IMR-90 (cell line): ENCODE results near the gene REV3L. TPM values are rescaled to one million over a fixed set of nuclear protein-coding genes. Genes with fewer than 3 reads are reported as not detected.

Source experiments
- ATAC-seq: fragments of 200-7000 bp; cut with Tn5 transposase; 2 replicates; pipeline ENCODE4 v1.9.1; 2020; ENCODE audit warnings: low read depth, mild to moderate bottlenecking, moderate library complexity
- BruUV-seq: library from RNA; stranded (reverse); fragments of 400-500 nt; replicated peaks from 2 replicates; lab custom pipeline; 2021; lab: Mats Ljungman, UMichigan
- CTCF ChIA-PET: fragments of 300-600 bp; formaldehyde crosslinking; extraction: SDS; loops from one replicate; lab custom pipeline; 2021; ENCODE audit warnings: antibody characterized with exemption; lab: Yijun Ruan, JAX
- POLR2A ChIA-PET: fragments of 300-600 bp; sonication (Branson Sonifier 250); formaldehyde crosslinking; loops from one replicate; lab custom pipeline; 2022; ENCODE audit warnings: antibody characterized with exemption; ENCODE audit not compliant: unreplicated experiment; lab: Charles Lee
- DNase-seq: peaks from one replicate; pipeline ENCODE4 v3.0.0; 2013
- H2AFZ ChIP-seq: replicated peaks from 2 replicates; pipeline ENCODE3; 2013; ENCODE audit warnings: low read length, mild to moderate bottlenecking; ENCODE audit not compliant: poor library complexity
- H2AK5ac ChIP-seq: 2 replicates; pipeline ENCODE4 v1.6.1; 2013; ENCODE audit warnings: low read depth, low read length, inconsistent platforms
- H2AK9ac ChIP-seq: replicated peaks from 2 replicates; pipeline ENCODE3; 2013; ENCODE audit warnings: mild to moderate bottlenecking, low read depth, low read length, moderate library complexity; ENCODE audit not compliant: poor library complexity
- H2BK120ac ChIP-seq: 2 replicates; pipeline ENCODE4 v1.6.1; 2013; ENCODE audit warnings: low read depth, low read length, inconsistent platforms
- H2BK15ac ChIP-seq: 3 replicates; pipeline ENCODE4 v1.6.1; 2013; ENCODE audit warnings: low read depth, low read length, inconsistent platforms
- H2BK20ac ChIP-seq: 2 replicates; pipeline ENCODE4 v1.6.1; 2013; ENCODE audit warnings: low read depth, mild to moderate bottlenecking, inconsistent platforms, low read length, moderate library complexity
- H2BK5ac ChIP-seq: 2 replicates; pipeline ENCODE4 v1.6.1; 2013; ENCODE audit warnings: mild to moderate bottlenecking, low read depth, low read length, inconsistent platforms; ENCODE audit not compliant: poor library complexity, severe bottlenecking
- H3K14ac ChIP-seq: replicated peaks from 2 replicates; pipeline ENCODE4 v1.6.1; 2013; ENCODE audit warnings: low read depth, low read length, inconsistent platforms
- H3K18ac ChIP-seq: 2 replicates; pipeline ENCODE4 v1.6.1; 2013; ENCODE audit warnings: low read depth, low read length, control low read depth
- H3K23ac ChIP-seq: 2 replicates; pipeline ENCODE4 v1.6.1; 2013; ENCODE audit warnings: low read depth, low read length, inconsistent platforms
- H3K27ac ChIP-seq: 2 replicates; pipeline ENCODE4 v1.5.1; 2013; ENCODE audit warnings: mild to moderate bottlenecking, control low read depth, low read length; ENCODE audit not compliant: insufficient read depth
- H3K27me3 ChIP-seq: 2 replicates; pipeline ENCODE4 v1.6.1; 2013; ENCODE audit warnings: low read length; ENCODE audit not compliant: control insufficient read depth, insufficient read depth
- H3K36me3 ChIP-seq: 2 replicates; pipeline ENCODE4 v1.6.1; 2013; ENCODE audit warnings: low read length, mixed read lengths; ENCODE audit not compliant: control insufficient read depth, insufficient read depth
- H3K4ac ChIP-seq: 2 replicates; pipeline ENCODE4 v1.6.1; 2013; ENCODE audit warnings: low read depth, low read length, inconsistent platforms
- H3K4me1 ChIP-seq: 2 replicates; pipeline ENCODE4 v1.6.1; 2013; ENCODE audit warnings: low read length, mixed read lengths; ENCODE audit not compliant: control insufficient read depth, insufficient read depth
- H3K4me2 ChIP-seq: 2 replicates; pipeline ENCODE4 v1.6.1; 2013; ENCODE audit warnings: low read depth, mild to moderate bottlenecking, control low read depth, low read length, moderate library complexity
- H3K4me3 ChIP-seq: 2 replicates; pipeline ENCODE4 v1.5.1; 2013; ENCODE audit warnings: low read depth, mild to moderate bottlenecking, control low read depth, low read length, moderate library complexity; ENCODE audit not compliant: insufficient read depth
- H3K56ac ChIP-seq: 2 replicates; pipeline ENCODE4 v1.6.1; 2013; ENCODE audit warnings: low read length, inconsistent platforms; ENCODE audit not compliant: insufficient read depth; ENCODE audit errors: extremely low read depth
- H3K79me1 ChIP-seq, 2 experiments: 2 replicates each; pipeline ENCODE4 v1.6.1; 2013; ENCODE audit warnings: low read length in 2 of 2, inconsistent platforms in 1 of 2, low read depth in 1 of 2
- H3K9ac ChIP-seq: 2 replicates; pipeline ENCODE4 v1.6.1; 2013; ENCODE audit warnings: low read depth, low read length, control low read depth
- H3K9me1 ChIP-seq: 2 replicates; pipeline ENCODE4 v1.6.1; 2013; ENCODE audit warnings: low read length, inconsistent platforms; ENCODE audit not compliant: insufficient read depth
- H3K9me3 ChIP-seq: 2 replicates; pipeline ENCODE4 v1.6.1; 2013; ENCODE audit warnings: low read length; ENCODE audit not compliant: control insufficient read depth, insufficient read depth
- H4K20me1 ChIP-seq: 2 replicates; pipeline ENCODE4 v1.6.1; 2013; ENCODE audit warnings: low read length, inconsistent platforms; ENCODE audit not compliant: insufficient read depth
- H4K5ac ChIP-seq: 2 replicates; pipeline ENCODE4 v1.6.1; 2013; ENCODE audit warnings: mild to moderate bottlenecking, low read depth, low read length, control low read depth
- H4K8ac ChIP-seq, 2 experiments: 2 replicates each; pipeline ENCODE4 v1.6.1; 2013; ENCODE audit warnings: low read depth in 2 of 2, low read length in 2 of 2, control low read depth in 1 of 2, inconsistent platforms in 1 of 2
- H4K91ac ChIP-seq: 2 replicates; pipeline ENCODE4 v1.6.1; 2013; ENCODE audit warnings: low read depth, low read length, inconsistent platforms; ENCODE audit not compliant: insufficient read depth
- BHLHE40 ChIP-seq: fragments of 150-350 bp; IDR thresholded peaks from 2 replicates; pipeline ENCODE4 v1.6.1; 2016; ENCODE audit warnings: mild to moderate bottlenecking, low read depth, low read length
- CEBPB ChIP-seq: IDR thresholded peaks from 2 replicates; pipeline ENCODE4 v1.6.1; 2012; ENCODE audit warnings: low read depth, low read length, improper control_type of control experiment
- MAFK ChIP-seq: IDR thresholded peaks from 2 replicates; pipeline ENCODE4 v1.6.1; 2012; ENCODE audit warnings: low read depth, low read length, improper control_type of control experiment
- MAZ ChIP-seq: IDR thresholded peaks from 2 replicates; pipeline ENCODE4 v1.6.1; 2012; ENCODE audit warnings: low read depth, mild to moderate bottlenecking, low read length, improper control_type of control experiment, moderate library complexity, borderline replicate concordance
- MXI1 ChIP-seq: IDR thresholded peaks from 2 replicates; pipeline ENCODE4 v1.6.1; 2012; ENCODE audit warnings: low read depth, mild to moderate bottlenecking, low read length, moderate library complexity, borderline replicate concordance
- NFE2L2 ChIP-seq: fragments of 150-350 bp; IDR thresholded peaks from 2 replicates; pipeline ENCODE4 v1.6.1; 2016; ENCODE audit warnings: low read depth, mild to moderate bottlenecking, low read length
- POLR2A ChIP-seq: IDR thresholded peaks from 2 replicates; pipeline ENCODE4 v1.6.1; 2012; ENCODE audit warnings: mild to moderate bottlenecking, low read depth, low read length
- RAD21 ChIP-seq: IDR thresholded peaks from 2 replicates; pipeline ENCODE4 v1.6.1; 2012; ENCODE audit warnings: low read length, improper control_type of control experiment
- RCOR1 ChIP-seq: IDR thresholded peaks from 2 replicates; pipeline ENCODE4 v1.6.1; 2012; ENCODE audit warnings: mild to moderate bottlenecking, low read length, improper control_type of control experiment; ENCODE audit not compliant: insufficient replicate concordance
- RFX5 ChIP-seq: IDR thresholded peaks from 2 replicates; pipeline ENCODE4 v1.8.0; 2012; ENCODE audit warnings: low read depth, mild to moderate bottlenecking, low read length, moderate library complexity
- WGBS, 2 experiments: methylation state at CpG; one replicate each; pipeline versions ENCODE4 v1.1.5 to v1.1.7; 2013; ENCODE audit warnings: missing lambda C conversion rate in 2 of 2; ENCODE audit not compliant: insufficient read length in 1 of 2; ENCODE audit errors: extremely low coverage in 2 of 2; 5-methylcytosine and 5-hydroxymethylcytosine counted together
- dilution Hi-C: fragments of 300-500 bp; cut with HindIII; formaldehyde crosslinking; loops from one replicate; pipeline ENCODE4 v1.14.3; 2018; ENCODE audit warnings: low sequenced_read_pairs; ENCODE audit not compliant: unreplicated experiment
- in situ Hi-C: fragments of 300-500 bp; cut with MboI; formaldehyde crosslinking; loops from 3 replicates; pipeline ENCODE4 v1.14.3; 2019; ENCODE audit warnings: low sequenced_read_pairs, inconsistent platforms, mixed read lengths
- intact Hi-C: fragments of 100-400 bp; cut with micrococcal nuclease; formaldehyde crosslinking; loops from 2 replicates; pipeline ENCODE4 v1.10.0; 2022
- polyA plus RNA-seq, 3 experiments: library from polyadenylated mRNA; depleted of rRNA; stranded (reverse); fragments of >200 nt; gene quantifications; 2 replicates each; pipeline ENCODE4 v1.2.3, GENCODE V29; 2012; ENCODE audit warnings: low replicate concordance in 1 of 3
- total RNA-seq: library from RNA; depleted of rRNA; stranded (reverse); fragments of >200 nt; gene quantifications from 2 replicates; pipeline ENCODE4 v1.2.3, GENCODE V29; 2012
- TF ChIP-seq, protein P1 (sequence below): fragments of 150-350 bp; IDR thresholded peaks from 2 replicates; pipeline ENCODE4 v1.6.1; 2017; ENCODE audit warnings: mild to moderate bottlenecking, antibody characterized with exemption, low read length, low read depth
- TF ChIP-seq, protein P2 (sequence below): conservative IDR thresholded peaks from 2 replicates; pipeline ENCODE4 v1.5.1; 2012; ENCODE audit warnings: mild to moderate bottlenecking, low read depth, low read length, improper control_type of control experiment

Gene REV3L
- total and polyA plus RNA-seq, 2 of the 4 experiments (the other 2 are of a cell fraction), result 7.4 to 15.4 TPM

DNA sequence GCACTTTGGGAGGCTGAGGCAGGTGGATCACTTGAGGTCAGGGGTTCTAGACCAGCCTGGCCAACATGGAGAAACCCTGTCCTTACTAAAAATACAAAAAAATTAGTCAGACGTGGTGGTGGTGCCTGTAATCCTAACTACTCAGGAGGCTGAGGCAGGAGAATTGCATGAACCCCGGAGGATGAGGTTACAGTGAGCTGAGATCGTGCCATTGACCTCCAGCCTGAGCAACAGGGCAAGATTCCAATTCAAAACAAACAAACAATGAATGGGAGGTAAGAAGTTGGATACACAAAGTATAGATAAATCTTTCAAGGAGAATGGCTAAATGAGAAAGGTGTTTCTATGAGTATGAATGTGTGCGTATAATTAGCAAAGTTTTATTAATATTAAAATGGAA, 75.3 kb downstream of the REV3L start:
- 100% methylated on average over 1 of the region's 4 CpGs for WGBS, 2 experiments
- Histone ChIP-seq H3K56ac (no peak overlapping the region), H2BK120ac (no peak overlapping the region), H3K4me1 (no peaks in the 10 kb centered on the region), H3K14ac (no peak overlapping the region), H2BK20ac (no peak overlapping the region), H3K18ac (no peak overlapping the region), H2AK9ac (no peak overlapping the region), H4K5ac (no peak overlapping the region), H2AK5ac (no peak overlapping the region), H4K20me1 (no peaks in the 10 kb centered on the region), H3K79me1 (peaks cover 16 to 30% of the 10 kb centered on the region in 2 experiments), H4K91ac (no peak overlapping the region), H4K8ac (no peak overlapping the region), H2BK5ac (no peak overlapping the region), H3K27ac (no peak overlapping the region), H3K4me3 (no peak overlapping the region), H3K23ac (no peak overlapping the region), H3K36me3 (peaks cover 30% of the 10 kb centered on the region), H2AFZ (no peak overlapping the region), H2BK15ac (no peak overlapping the region), H3K9me3 (peaks cover 2% of the 10 kb centered on the region; the same call in 1 of the 2 replicates), H3K4me2 (no peak overlapping the region), H3K4ac (no peak overlapping the region), H3K9me1 (no peaks in the 10 kb centered on the region), H3K27me3 (no peaks in the 10 kb centered on the region), H3K9ac (no peak overlapping the region)
- CTCF ChIA-PET, result no interaction called here
- TF ChIP-seq NFE2L2 (no peak), MXI1 (no peak), RFX5 (no peak), CEBPB (no peak), BHLHE40 (no peak), MAFK (no peak), MAZ (no peak), POLR2A (no peak), RCOR1 (no peak), RAD21 (no peak)
- TF ChIP-seq, protein P1, sequence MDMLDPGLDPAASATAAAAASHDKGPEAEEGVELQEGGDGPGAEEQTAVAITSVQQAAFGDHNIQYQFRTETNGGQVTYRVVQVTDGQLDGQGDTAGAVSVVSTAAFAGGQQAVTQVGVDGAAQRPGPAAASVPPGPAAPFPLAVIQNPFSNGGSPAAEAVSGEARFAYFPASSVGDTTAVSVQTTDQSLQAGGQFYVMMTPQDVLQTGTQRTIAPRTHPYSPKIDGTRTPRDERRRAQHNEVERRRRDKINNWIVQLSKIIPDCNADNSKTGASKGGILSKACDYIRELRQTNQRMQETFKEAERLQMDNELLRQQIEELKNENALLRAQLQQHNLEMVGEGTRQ, result no peak
- TF ChIP-seq, protein P2, sequence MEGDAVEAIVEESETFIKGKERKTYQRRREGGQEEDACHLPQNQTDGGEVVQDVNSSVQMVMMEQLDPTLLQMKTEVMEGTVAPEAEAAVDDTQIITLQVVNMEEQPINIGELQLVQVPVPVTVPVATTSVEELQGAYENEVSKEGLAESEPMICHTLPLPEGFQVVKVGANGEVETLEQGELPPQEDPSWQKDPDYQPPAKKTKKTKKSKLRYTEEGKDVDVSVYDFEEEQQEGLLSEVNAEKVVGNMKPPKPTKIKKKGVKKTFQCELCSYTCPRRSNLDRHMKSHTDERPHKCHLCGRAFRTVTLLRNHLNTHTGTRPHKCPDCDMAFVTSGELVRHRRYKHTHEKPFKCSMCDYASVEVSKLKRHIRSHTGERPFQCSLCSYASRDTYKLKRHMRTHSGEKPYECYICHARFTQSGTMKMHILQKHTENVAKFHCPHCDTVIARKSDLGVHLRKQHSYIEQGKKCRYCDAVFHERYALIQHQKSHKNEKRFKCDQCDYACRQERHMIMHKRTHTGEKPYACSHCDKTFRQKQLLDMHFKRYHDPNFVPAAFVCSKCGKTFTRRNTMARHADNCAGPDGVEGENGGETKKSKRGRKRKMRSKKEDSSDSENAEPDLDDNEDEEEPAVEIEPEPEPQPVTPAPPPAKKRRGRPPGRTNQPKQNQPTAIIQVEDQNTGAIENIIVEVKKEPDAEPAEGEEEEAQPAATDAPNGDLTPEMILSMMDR, result no peak
- intact Hi-C loops (no loop called here), in situ Hi-C loops (no loop called here), dilution Hi-C loops (no loop called here)
- ATAC-seq, result no peak
- no peak for DNase-seq
- BruUV-seq, result no TSS peak
- POLR2A ChIA-PET, result no interaction called here
